PC-9 (cell line): ENCODE results near the gene RPL28. TPM values are rescaled to one million over a fixed set of nuclear protein-coding genes. Genes with fewer than 3 reads are reported as not detected.

Experiments used
- BruUV-seq: library from RNA; stranded (reverse); fragments of 400-500 nt; replicated peaks from 2 replicates; lab custom pipeline; 2021; lab: Mats Ljungman, UMichigan
- CTCF ChIA-PET: fragments of 300-600 bp; sonication (Branson Sonifier 250); formaldehyde crosslinking; loops from one replicate; lab custom pipeline; 2022; ENCODE audit warnings: antibody characterized with exemption; lab: Charles Lee
- POLR2A ChIA-PET: fragments of 300-600 bp; sonication (Branson Sonifier 250); formaldehyde crosslinking; loops from one replicate; lab custom pipeline; 2022; ENCODE audit warnings: antibody characterized with exemption; ENCODE audit not compliant: unreplicated experiment; lab: Charles Lee
- DNase-seq, 2 experiments: peaks; one replicate each; pipeline versions ENCODE4 v3.0.0 to v3.0.0-alpha.2; 2015 to 2022; ENCODE audit warnings: mixed read lengths in 1 of 2
- H2AFZ ChIP-seq: fragments of 200-600 bp; sonication (generic); 2 replicates; pipeline ENCODE4 v1.8.1; 2017; ENCODE audit warnings: antibody characterized with exemption
- H3F3A ChIP-seq: fragments of 200-600 bp; sonication (generic); 2 replicates; pipeline ENCODE4 v1.8.1; 2017; ENCODE audit warnings: antibody characterized with exemption, mild to moderate bottlenecking, low read depth; ENCODE audit not compliant: insufficient read depth
- H3K27ac ChIP-seq: fragments of 200-600 bp; sonication (generic); 2 replicates; pipeline ENCODE4 v1.6.1; 2016; ENCODE audit warnings: mixed run types
- H3K27me3 ChIP-seq: fragments of 200-600 bp; sonication (generic); 2 replicates; pipeline ENCODE4 v1.6.1; 2016; ENCODE audit warnings: low read depth, mixed run types; ENCODE audit not compliant: insufficient read depth
- H3K36me3 ChIP-seq: fragments of 200-600 bp; sonication (generic); 2 replicates; pipeline ENCODE4 v1.6.1; 2016; ENCODE audit warnings: low read depth, mixed run types
- H3K4me1 ChIP-seq: fragments of 200-600 bp; sonication (generic); replicated peaks from 2 replicates; pipeline ENCODE4 v1.6.1; 2016; ENCODE audit warnings: mixed run types; ENCODE audit not compliant: insufficient read depth
- H3K4me2 ChIP-seq: fragments of 200-600 bp; sonication (generic); 2 replicates; pipeline ENCODE4 v1.6.1; 2017; ENCODE audit warnings: mixed run types
- H3K4me3 ChIP-seq: fragments of 200-600 bp; sonication (generic); 2 replicates; pipeline ENCODE4 v1.6.1; 2016; ENCODE audit warnings: mixed run types
- H3K79me2 ChIP-seq: fragments of 200-600 bp; sonication (generic); 2 replicates; pipeline ENCODE4 v1.6.1; 2017; ENCODE audit warnings: low read depth, mixed run types
- H3K9me2 ChIP-seq: fragments of 200-600 bp; sonication (generic); 2 replicates; pipeline ENCODE4 v1.8.1; 2017; ENCODE audit warnings: mild to moderate bottlenecking; ENCODE audit not compliant: insufficient read depth
- H3K9me3 ChIP-seq: fragments of 200-600 bp; sonication (generic); 2 replicates; pipeline ENCODE4 v1.8.1; 2016; ENCODE audit warnings: low read depth; ENCODE audit not compliant: insufficient read depth
- H4K20me1 ChIP-seq: fragments of 200-600 bp; sonication (generic); 2 replicates; pipeline ENCODE4 v1.8.1; 2017; ENCODE audit not compliant: insufficient read depth
- CTCF ChIP-seq: fragments of 200-600 bp; sonication (generic); conservative IDR thresholded peaks from 2 replicates; pipeline ENCODE4 v1.6.1; 2017; ENCODE audit warnings: mixed run types, antibody characterized with exemption, mild to moderate bottlenecking, moderate library complexity
- EZH2 ChIP-seq: fragments of 200-600 bp; sonication (generic); IDR thresholded peaks from 2 replicates; pipeline ENCODE4 v1.8.0; 2017; ENCODE audit warnings: antibody characterized with exemption, low read depth
- intact Hi-C: fragments of 100-400 bp; cut with micrococcal nuclease; formaldehyde crosslinking; loops from one replicate; pipeline ENCODE4 v1.10.0; 2022; ENCODE audit not compliant: unreplicated experiment
- total RNA-seq: library from RNA; stranded (reverse); gene quantifications from 2 replicates; pipeline ENCODE4 v1.2.3, GENCODE V29; 2021

The RPL28 gene
- total RNA-seq, 1 experiment from 2014 or later: 2,433 TPM

GRCh38 chr19:55365245-55365644 is 20.5 kb upstream of the RPL28 start:
- TF ChIP-seq CTCF (no peak), EZH2 (no peak)
- Histone ChIP-seq H3K36me3 (no peaks in the 10 kb centered on the region), H4K20me1 (no peaks in the 10 kb centered on the region), H3K27me3 (no peaks in the 10 kb centered on the region; the same call in 1 of the 2 replicates), H3K79me2 (no peaks in the 10 kb centered on the region), H3K4me3 (no peak overlapping the region), H3F3A (peaks cover 23% of the 10 kb centered on the region; the same call in 1 of the 2 replicates), H3K9me2 (no peaks in the 10 kb centered on the region), H3K27ac (no peak overlapping the region), H3K4me1 (peaks cover 6% of the 10 kb centered on the region; the same call in 1 of the 2 replicates), H3K4me2 (no peak overlapping the region), H3K9me3 (no peaks in the 10 kb centered on the region), H2AFZ (no peak overlapping the region)
- BruUV-seq: no TSS peak
- ChIA-PET POLR2A (no interaction called here), CTCF (no interaction called here)
- intact Hi-C loops: no loop called here
- DNase-seq: no peak

GRCh38 chr19:55365964-55366363 is 19.8 kb upstream of the RPL28 start:
- TF ChIP-seq EZH2 (no peak), CTCF (no peak)
- H3K79me2 ChIP-seq: no peaks in the 10 kb centered on the region
- H3K4me2 ChIP-seq: no peak overlapping the region
- POLR2A ChIA-PET: no interaction called here
- H3K4me3 ChIP-seq: no peak overlapping the region
- no peak overlapping the region for H3K27ac ChIP-seq
- CTCF ChIA-PET: no interaction called here
- peaks cover 5% of the 10 kb centered on the region; the same call in 1 of the 2 replicates for H3K27me3 ChIP-seq
- no peaks in the 10 kb centered on the region for H3K36me3 ChIP-seq
- intact Hi-C loops: no loop called here
- H4K20me1 ChIP-seq: no peaks in the 10 kb centered on the region
- no peak for DNase-seq
- BruUV-seq: no TSS peak
- no peaks in the 10 kb centered on the region for H3K9me3 ChIP-seq
- H3K9me2 ChIP-seq: no peaks in the 10 kb centered on the region
- H3K4me1 ChIP-seq: peaks cover 12% of the 10 kb centered on the region; the same call in 1 of the 2 replicates
- H2AFZ ChIP-seq: no peak overlapping the region
- H3F3A ChIP-seq: peaks cover 28% of the 10 kb centered on the region; the same call in 1 of the 2 replicates

GRCh38 chr19:55366790-55367189 is 18.9 kb upstream of the RPL28 start:
- no peak overlapping the region for H2AFZ ChIP-seq
- intact Hi-C loops: no loop called here
- no peaks in the 10 kb centered on the region for H3K9me3 ChIP-seq
- peaks cover 35% of the 10 kb centered on the region; the same call in 1 of the 2 replicates for H3F3A ChIP-seq
- no peaks in the 10 kb centered on the region for H4K20me1 ChIP-seq
- no peak for DNase-seq
- H3K27me3 ChIP-seq: peaks cover 5% of the 10 kb centered on the region; the same call in 1 of the 2 replicates
- POLR2A ChIA-PET: no interaction called here
- CTCF ChIA-PET: no interaction called here
- H3K79me2 ChIP-seq: no peaks in the 10 kb centered on the region
- no peak for TF ChIP-seq CTCF
- TF ChIP-seq EZH2: no peak
- no peak overlapping the region for H3K27ac ChIP-seq
- peaks cover 12% of the 10 kb centered on the region for H3K4me1 ChIP-seq
- no peaks in the 10 kb centered on the region for H3K36me3 ChIP-seq
- no peaks in the 10 kb centered on the region for H3K9me2 ChIP-seq
- no TSS peak for BruUV-seq
- no peak overlapping the region for H3K4me2 ChIP-seq
- no peak overlapping the region for H3K4me3 ChIP-seq
